Stimulated activated CD4-positive, alpha-beta T cell treated with anti-CD3 and anti-CD28 coated beads, TNF-alpha, amount 100 ng/mL, for 24 hours (primary cell): ENCODE measurements around the gene PTCH2.

Experiments
- DNase-seq, 3 experiments: peaks; one replicate each; pipeline ENCODE4 v3.0.0-alpha.2; 2020; ENCODE audit warnings: low read depth in 3 of 3

Gene PTCH2

DNA sequence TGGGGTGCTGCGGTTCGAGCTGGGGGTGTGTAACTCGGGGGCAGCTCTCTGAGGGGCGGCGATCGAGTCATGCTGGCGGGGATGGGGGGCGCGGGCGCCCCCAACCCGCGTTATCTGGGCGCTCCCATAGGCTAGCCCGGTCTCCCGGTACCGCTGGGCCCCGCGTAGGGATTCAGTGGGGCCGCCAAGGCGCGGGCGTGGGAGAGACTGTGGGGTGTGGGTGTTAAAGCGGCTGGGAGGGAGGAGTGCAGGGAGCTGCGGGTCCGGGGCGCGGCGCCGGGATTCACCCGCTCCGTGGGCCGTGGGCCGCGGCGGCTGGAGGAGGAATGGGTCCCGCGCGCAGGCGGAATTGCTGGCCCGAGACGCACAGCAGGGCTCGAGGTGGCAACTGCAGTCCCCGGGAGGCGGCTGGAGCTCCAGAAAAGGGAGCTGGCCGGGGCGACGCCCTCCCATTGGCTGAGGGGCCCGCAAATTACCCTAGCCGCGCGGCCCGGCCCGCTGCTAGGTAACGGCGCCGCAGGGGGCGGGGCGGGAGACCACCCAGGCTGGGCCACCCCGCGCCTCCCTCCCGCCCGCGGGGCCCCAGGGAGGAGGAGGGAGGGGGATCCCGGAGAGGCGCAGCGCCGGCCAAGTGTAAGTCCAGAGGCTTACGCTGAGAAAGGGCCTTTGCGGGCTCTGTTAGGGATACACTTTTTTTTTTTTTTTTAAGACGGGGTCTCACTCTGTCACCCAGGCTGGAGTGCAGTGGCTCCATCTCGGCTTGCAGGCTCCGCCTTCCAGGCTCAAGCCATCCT, at the start of gene PTCH2:
Gene PTCH2, minus strand, starts transcription at position 392 of the 794 bp plus-strand sequence. Its CDS starts 321 bp downstream, at position 71.
- peak in 1 of 3 experiments; percentile 24 for DNase-seq

DNA sequence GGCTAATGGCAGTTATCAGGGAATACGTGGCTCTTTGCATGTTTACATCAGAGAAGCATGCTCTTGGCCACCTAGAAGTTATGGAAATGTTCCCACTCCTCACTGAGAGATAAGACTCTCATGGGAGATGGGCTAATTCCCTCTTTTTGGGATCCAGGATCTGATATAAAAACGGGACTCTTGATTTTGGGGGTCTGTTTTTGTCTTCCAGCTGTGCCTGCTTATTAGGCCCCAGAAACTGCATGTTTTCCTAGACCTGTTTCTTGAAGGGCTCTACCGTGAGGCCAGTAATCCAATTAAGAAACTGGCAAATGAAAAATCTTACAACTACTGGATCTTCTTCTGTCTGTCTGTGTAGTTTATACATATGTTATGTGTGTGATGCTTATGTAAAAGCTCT, 47.0 kb upstream of the PTCH2 start:
- DNase-seq = no peak

GRCh38 chr1:44885406-44885805, 42.4 kb upstream of the PTCH2 start:
- DNase-seq = no peak

GRCh38 chr1:44884746-44885145, 41.7 kb upstream of the PTCH2 start:
- no peak for DNase-seq

GRCh38 chr1:44881011-44881632, 38.1 kb upstream of the PTCH2 start:
- no peak for DNase-seq

- DNase-seq = no peak
These were observed 31.1 kb upstream of the PTCH2 start for GRCh38 chr1:44874155-44874554.

- DNase-seq = no peak
These were observed 27.0 kb upstream of the PTCH2 start for GRCh38 chr1:44870096-44870495.

DNA sequence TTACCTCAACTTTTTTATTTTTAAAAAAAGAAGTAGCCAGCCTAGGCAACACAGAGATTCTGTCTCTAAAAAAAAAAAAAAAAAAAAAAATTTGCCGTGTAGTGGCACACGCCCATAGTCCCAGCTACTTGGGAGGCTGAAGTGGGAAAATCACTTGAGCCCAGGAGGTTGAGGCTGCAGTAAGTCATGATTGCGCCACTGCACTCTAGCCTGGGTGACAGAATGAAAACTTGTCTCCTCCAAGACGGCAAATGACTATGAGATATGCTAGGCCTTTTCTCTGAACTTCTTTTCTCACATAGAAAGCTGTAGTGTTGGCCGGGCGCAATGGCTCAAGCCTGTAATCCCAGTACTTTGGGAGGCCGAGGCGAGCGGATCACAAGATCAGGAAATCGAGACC, 24.7 kb upstream of the PTCH2 start:
- no peak for DNase-seq

DNA sequence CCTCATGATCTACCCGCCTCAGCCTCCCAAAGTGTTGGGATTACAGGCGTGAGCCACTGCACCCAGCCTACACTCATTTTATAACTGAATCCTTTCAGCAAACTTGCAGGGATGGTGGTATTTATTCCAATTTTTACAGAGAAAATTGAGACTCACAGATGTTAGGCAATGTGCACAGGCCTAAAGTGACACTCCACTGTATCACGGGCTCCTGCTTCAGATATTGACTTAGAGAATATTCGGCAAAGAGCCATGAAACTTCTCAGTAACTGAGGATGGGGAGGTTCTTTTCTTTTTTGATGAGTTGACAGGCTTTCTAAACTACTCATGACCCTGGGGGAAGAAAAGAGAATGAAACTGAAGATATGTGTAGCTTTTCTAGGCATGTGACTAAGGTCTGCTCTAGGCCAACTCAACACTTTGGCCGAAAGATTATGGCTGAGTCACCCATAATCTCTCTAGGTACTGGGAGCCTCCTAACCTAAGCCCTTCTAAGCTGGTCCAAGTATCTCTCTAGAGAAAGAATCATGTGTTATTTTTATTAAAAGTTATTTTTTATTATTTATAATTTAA, 19.9 kb upstream of the PTCH2 start:
- DNase-seq = no peak

- no peak for DNase-seq
These were observed 17.9 kb upstream of the PTCH2 start for GRCh38 chr1:44860891-44861425.

DNA sequence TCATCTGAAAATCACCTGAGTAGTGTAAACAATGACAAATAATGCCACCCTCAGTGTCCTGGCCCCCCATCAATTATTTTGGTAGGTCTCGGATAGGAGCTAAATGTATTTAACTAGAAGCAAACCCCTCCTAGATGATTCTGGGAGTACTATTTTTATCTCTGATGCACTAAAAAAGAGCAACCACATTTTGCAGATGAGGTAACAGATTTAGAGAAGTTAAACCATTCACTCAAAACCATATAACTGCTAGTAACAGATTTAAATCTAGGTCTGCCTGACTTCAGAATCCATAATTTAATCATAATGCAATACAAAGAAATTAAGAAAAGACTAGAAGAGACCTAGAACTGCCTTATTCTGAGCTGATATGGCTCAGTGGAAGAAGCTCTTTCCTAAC, 17.3 kb upstream of the PTCH2 start:
- no peak for DNase-seq

- DNase-seq = no peak
These were observed 14.4 kb upstream of the PTCH2 start for GRCh38 chr1:44857446-44857845.

DNA sequence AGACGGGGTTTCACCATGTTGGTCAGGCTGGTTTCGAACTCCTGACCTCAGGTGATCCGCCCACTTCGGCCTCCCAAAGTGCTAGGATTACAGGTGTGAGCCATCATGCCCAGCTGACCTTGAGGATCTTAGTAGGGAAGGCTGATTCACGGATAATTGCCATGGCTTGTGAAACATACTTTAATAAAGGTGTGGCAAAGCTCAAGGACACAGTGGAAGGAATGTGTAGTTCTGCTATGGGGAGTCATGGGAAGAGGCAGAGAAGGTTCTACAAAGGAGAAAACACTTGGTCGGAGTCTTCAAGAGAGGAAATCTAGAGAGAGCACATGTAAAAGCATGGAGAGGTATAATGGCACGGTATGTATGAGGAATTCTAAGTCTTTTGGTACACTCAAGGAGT, 12.7 kb upstream of the PTCH2 start:
- DNase-seq = no peak

GRCh38 chr1:44854970-44855369, 11.9 kb upstream of the PTCH2 start:
- no peak for DNase-seq

DNA sequence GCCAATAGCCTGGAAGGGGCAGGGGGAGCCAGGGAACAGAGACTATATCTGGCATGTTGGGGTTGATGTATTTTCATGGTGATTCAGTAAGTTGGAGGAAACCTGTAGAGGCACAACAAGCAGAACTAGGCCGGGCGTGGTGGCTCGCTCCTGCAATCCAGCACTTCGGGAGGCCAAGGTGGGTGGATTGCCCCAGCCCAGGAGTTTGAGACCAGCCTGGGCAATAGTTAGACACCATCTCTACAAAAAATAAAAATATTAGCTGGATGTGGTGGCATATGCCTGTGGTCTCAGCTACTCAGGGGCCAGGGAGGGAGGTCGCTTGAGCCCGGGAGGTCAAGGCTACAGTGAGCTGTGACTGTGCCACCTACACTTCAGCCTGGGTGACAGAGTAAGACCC, 10.1 kb upstream of the PTCH2 start:
- no peak for DNase-seq

GRCh38 chr1:44851308-44851707, 8.3 kb upstream of the PTCH2 start:
- DNase-seq = no peak

DNA sequence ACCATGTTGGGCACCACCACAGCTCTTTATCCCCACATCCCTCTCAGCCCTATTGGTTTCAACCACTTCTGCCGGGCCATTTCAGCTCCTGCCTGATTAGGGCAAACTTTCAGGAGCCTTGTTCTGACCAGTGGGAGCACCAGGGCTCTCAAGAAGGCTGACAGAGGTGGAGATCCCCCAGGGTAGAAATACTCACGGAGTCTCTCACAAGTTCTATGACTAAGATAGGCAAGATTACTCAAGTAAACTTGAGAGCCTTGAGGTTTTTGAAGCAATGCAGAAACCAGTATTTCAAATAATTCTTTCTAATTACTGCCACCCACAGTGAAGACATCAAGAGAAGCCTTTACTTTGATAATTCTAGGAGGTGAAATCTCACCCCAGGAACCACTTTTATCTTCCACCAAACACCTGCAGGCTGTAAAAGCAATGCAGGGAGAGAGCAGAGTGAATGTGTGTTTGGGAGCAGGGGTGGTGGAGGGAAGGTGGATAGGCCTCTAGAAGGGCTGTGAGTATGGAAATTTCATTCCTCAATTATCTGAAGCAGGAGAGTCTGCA, 6.6 kb upstream of the PTCH2 start:
- DNase-seq = no peak

DNA sequence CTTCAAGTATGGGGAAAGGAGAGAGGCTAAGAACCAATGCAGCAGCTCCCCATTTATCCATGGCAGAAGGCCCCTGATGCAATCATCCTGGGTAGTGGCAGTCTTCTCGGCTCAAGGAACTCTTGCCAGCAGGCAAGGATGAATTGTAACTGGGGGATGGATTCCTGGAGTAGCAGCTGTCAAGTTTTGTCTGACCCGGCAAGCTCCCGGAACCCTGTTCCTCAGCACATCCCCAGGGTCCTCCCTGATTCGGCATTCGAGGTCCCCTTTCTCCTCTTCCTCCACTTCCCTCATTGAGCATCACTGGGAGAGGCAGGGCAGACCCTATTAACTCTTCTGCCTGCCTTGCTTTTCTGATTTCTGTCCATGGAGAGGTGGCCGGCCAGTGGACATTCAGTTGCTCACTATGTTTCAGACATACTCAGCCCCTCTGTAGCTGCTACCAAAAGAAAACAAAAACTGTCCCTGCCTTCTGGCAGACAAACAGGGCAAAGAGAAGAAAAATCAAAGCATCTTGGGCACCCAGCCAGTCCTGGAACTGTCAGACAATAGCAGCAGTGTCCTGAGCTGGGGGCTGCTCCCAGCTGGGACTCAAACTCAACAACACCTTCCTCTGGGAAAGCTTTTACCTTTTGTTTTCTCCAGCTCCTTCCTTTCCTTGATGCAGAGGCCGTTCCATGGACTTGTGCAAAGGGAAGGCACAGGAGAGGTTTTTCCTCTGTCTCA, 5.6 kb upstream of the PTCH2 start:
- no peak for DNase-seq

GRCh38 chr1:44847845-44848244, 4.8 kb upstream of the PTCH2 start:
- no peak for DNase-seq

- no peak for DNase-seq
These were observed 3.9 kb upstream of the PTCH2 start for GRCh38 chr1:44846985-44847384.

GRCh38 chr1:44842486-44842861, 579 bp downstream of the PTCH2 start:
- DNase-seq = no peak

DNA sequence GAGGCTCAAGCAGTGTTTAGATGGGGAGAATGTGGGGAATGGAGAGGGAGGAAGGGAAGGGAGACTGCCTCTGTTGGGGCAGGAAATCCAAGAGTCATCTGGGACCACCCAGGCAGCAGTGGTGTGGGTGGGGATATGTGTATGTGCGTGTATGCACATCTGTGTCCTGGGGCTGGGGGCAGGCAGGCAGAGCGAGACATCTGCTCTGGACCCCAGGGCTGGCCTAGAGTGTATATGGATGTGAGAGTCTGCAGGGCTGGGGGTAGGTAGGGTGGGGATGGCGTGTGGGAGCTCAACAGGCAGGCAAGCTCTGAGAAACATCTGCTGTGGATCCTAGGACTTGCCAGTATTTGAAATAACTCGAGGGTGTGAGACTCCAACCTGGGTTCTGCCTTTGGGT, 3.5 kb downstream of the PTCH2 start:
- DNase-seq = no peak
